ENCODE data around the gene LRP1B. TPM values are rescaled to one million over a fixed set of nuclear protein-coding genes. Genes with fewer than 3 reads are reported as not detected.

LRP1B gene
- total RNA-seq, 4 donors from 2014 or later: 3.6 to 10.1 (median 6.1) TPM

DNA sequence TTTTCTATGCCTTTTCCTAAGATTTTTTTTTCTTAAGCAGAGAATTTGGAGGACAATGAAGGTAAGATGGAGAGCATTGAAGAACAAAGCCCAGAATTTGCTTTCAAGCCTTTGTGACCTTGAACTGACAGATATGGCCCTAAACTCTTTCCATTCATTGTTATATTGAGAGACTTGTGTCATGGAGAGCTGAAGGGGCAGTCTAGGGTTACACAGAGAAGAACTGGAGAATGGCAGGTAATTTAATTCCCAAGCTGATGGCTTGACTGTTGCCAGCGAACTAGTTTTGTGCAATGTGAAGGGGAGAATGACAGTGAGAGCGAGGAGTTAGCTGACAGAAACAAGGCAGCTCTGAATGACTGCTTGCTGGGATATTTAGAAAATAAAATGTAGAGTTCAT, 1344.2 kb downstream of the LRP1B start:
- DNase-seq (ENCODE audit: low spot score) (no peak), ATAC-seq (ENCODE audit: low FRiP score) (no peak)
- TF ChIP-seq, protein P1, sequence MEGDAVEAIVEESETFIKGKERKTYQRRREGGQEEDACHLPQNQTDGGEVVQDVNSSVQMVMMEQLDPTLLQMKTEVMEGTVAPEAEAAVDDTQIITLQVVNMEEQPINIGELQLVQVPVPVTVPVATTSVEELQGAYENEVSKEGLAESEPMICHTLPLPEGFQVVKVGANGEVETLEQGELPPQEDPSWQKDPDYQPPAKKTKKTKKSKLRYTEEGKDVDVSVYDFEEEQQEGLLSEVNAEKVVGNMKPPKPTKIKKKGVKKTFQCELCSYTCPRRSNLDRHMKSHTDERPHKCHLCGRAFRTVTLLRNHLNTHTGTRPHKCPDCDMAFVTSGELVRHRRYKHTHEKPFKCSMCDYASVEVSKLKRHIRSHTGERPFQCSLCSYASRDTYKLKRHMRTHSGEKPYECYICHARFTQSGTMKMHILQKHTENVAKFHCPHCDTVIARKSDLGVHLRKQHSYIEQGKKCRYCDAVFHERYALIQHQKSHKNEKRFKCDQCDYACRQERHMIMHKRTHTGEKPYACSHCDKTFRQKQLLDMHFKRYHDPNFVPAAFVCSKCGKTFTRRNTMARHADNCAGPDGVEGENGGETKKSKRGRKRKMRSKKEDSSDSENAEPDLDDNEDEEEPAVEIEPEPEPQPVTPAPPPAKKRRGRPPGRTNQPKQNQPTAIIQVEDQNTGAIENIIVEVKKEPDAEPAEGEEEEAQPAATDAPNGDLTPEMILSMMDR (IDR thresholded peaks at IDR 0.05): no peak

DNA sequence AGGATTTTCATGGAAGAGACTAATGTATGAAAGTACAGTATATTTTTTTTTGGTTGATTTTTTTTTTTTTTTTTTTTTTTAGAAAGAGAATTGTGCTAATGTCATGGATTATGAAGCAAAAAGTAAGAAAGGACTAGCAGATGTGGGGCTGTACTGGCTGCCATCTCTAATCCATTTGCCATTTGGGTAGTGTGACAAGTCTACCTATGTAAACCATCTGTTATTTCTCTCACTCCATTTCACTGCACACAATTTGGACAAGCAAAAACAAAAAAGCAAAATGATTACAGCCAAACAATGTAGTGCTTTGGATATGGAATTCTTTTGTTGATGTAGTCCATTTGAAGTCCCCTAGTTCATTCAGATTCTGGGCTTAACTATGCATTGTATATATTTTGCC, 1355.4 kb downstream of the LRP1B start:
- ATAC-seq (ENCODE audit: low FRiP score): no peak
- DNase-seq (ENCODE audit: low spot score): no peak
- TF ChIP-seq, protein P1 (IDR thresholded peaks at IDR 0.05): no peak

DNA sequence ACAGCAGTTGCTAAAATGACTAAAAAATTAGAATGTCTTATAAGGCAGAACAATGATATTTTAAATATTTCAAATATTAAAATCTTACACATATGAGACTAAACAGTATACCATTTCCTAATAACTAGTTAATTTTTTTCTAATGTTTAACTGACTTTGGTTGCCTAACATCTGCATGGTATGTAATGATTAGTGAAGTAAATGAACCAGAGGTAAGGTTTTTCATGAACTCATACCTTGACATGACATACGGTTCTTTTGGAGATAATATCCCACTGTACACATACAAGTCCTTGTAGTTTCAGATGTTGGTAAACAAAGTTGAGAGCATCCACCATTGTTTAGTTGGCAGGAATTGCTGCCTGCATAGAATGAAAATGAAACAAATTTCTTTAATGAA, 1360.2 kb downstream of the LRP1B start:
- DNase-seq (ENCODE audit: low spot score) (no peak), ATAC-seq (ENCODE audit: low FRiP score) (no peak)
- TF ChIP-seq, protein P1 (IDR thresholded peaks at IDR 0.05): no peak

DNA sequence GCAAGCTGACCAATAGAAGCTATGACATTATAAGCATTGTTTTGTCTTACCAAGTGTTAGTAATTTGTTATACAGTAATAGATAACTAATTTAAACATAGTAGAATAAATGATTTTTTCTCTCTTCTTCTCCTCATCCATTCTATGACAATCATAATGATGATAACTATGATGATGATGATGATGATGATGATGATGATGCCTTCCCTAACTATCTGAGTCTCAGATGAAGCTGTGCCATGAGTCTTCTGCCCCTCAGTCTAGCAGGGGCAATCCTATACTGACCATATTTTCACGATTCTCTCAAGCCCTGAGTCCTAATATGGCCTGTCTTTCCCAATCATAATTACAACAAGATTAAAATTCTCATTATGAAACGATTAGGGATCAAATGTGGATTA, 1369.0 kb downstream of the LRP1B start:
- DNase-seq (ENCODE audit: low spot score) (no peak), ATAC-seq (ENCODE audit: low FRiP score) (no peak)
- TF ChIP-seq, protein P1 (IDR thresholded peaks at IDR 0.05): no peak

DNA sequence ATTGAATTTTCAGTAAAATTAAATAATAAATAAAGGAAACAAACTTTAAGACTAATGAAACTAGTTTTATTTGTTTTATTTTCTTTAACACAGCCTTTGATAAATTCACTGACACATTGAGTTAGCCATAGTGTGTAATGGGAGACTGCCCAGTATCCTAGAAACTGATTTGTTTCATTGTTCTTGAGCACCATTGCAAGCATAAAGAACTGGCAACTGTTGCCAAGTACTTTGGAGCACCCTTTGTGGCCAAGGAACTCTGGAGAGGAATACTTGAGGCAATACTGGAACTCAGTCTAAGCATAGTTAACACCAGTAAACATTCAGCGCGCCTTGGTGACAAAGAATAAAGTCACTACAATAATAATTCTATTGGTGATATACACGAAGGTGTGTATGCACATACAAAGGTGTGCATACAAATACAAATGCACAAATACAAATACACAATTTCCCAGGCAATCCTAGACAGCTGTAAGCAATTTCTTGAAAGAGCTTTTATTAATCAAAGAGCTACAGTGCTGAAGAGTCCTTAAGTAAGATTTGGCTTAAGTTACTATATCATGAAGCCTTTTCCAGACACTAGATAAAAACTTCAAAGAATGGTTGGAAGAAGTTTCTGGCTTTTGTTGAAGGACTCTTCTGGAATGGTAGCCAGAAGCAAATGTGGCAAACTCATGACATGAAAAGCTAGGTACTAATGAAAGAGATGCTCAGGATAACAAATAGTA, 1371.2 kb downstream of the LRP1B start:
- DNase-seq (ENCODE audit: low spot score) (no peak), ATAC-seq (ENCODE audit: low FRiP score) (no peak)
- TF ChIP-seq, protein P1 (IDR thresholded peaks at IDR 0.05): no peak

DNA sequence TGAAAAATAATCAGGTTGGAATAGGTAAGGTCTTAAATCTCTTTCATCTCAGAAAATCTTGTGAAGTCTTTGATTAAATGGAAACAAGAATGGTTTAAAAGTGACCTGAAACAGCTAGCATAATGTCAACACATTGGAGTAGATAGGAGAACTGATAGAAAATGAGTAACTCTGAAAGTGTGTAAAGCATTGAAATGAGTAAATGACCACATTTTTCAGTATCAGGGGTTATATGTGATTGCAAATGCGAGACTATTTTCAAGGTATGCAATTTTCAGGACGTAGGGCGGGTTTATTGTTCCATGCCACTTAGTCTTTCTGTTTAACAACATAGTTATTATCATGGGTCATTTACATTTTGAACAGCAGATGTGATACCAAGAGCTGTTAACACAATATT, 1383.2 kb downstream of the LRP1B start:
- TF ChIP-seq, protein P1 (IDR thresholded peaks at IDR 0.05): no peak
- no peak for DNase-seq (ENCODE audit: low spot score)
- no peak for ATAC-seq (ENCODE audit: low FRiP score)

DNA sequence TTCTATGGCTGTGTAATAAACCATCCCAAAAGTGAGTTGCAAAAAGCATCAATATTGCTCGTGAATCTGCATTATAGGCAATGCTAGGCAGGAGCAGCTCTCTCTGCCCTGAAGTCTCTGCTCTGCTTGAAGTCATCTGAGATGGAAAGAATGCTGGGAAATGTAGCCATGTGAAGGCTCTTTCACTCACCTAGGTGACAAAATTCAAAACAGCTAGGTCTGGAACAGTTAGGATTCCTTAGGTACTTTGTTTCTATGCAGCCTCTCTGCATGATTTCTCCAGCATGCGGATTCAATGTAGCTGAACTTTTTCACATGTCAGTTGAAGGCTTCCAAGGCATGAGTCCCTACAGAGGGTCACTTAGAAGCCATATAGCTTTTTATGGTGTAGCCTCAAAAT, 1383.7 kb downstream of the LRP1B start:
- ATAC-seq (ENCODE audit: low FRiP score) (no peak), DNase-seq (ENCODE audit: low spot score) (no peak)
- TF ChIP-seq, protein P1 (IDR thresholded peaks at IDR 0.05): no peak

All from omental fat pad (tissue), 4 donors.